DMS 273 (cell line): ENCODE results near the gene PAH.
A peak's percentile ranks its signal among the peaks of the same experiment; 100 is the strongest.

Experiments used
- DNase-seq: peaks from one replicate; lab custom pipeline; 2025; ENCODE audit not compliant: unreplicated experiment; lab: John Stamatoyannopoulos, UW

Gene PAH

GRCh38 chr12:102902093-102902492, 15.0 kb downstream of the PAH start:
- DNase-seq: no peak

GRCh38 chr12:102900389-102900788, 16.7 kb downstream of the PAH start:
- no peak for DNase-seq

- DNase-seq: no peak
Measured at GRCh38 chr12:102896067-102896466, 21.0 kb downstream of the PAH start.

- peak; percentile 4 for DNase-seq
Measured at GRCh38 chr12:102891756-102892155, 25.3 kb downstream of the PAH start.

GRCh38 chr12:102888511-102888910, 28.5 kb downstream of the PAH start:
- no peak for DNase-seq

- no peak for DNase-seq
Measured at GRCh38 chr12:102885043-102885932, 31.8 kb downstream of the PAH start.

- peak; percentile 77 for DNase-seq
Measured at GRCh38 chr12:102883204-102883799, 33.7 kb downstream of the PAH start.

- no peak for DNase-seq
Measured at GRCh38 chr12:102880783-102881182, 36.3 kb downstream of the PAH start.

GRCh38 chr12:102879144-102879763, 37.8 kb downstream of the PAH start:
- DNase-seq: peak; percentile 88

GRCh38 chr12:102876883-102877282, 40.2 kb downstream of the PAH start:
- no peak for DNase-seq

GRCh38 chr12:102874819-102875218, 42.2 kb downstream of the PAH start:
- DNase-seq: no peak

GRCh38 chr12:102873077-102873476, 44.0 kb downstream of the PAH start:
- no peak for DNase-seq

- DNase-seq: no peak
Measured at GRCh38 chr12:102871014-102871413, 46.0 kb downstream of the PAH start.

GRCh38 chr12:102869571-102869970, 47.5 kb downstream of the PAH start:
- no peak for DNase-seq

GRCh38 chr12:102865821-102866615, 51.0 kb downstream of the PAH start:
- DNase-seq: no peak

GRCh38 chr12:102862486-102862885, 54.6 kb downstream of the PAH start:
- no peak for DNase-seq

- no peak for DNase-seq
Measured at GRCh38 chr12:102851246-102851645, 65.8 kb downstream of the PAH start.

- DNase-seq: no peak
Measured at GRCh38 chr12:102849722-102850447, 67.2 kb downstream of the PAH start.

- DNase-seq: no peak
Measured at GRCh38 chr12:102848832-102849231, 68.2 kb downstream of the PAH start.

- DNase-seq: no peak
Measured at GRCh38 chr12:102847131-102847530, 69.9 kb downstream of the PAH start.
